Measurements from ENCODE around the gene MEOX2. TPM values are rescaled to one million over a fixed set of nuclear protein-coding genes. Genes with fewer than 3 reads are reported as not detected.

Gene MEOX2
- polyA plus RNA-seq, 1 donor (not counting 4 experiments of a cell fraction or from before 2014, with no cell fraction given), result not detected

DNA sequence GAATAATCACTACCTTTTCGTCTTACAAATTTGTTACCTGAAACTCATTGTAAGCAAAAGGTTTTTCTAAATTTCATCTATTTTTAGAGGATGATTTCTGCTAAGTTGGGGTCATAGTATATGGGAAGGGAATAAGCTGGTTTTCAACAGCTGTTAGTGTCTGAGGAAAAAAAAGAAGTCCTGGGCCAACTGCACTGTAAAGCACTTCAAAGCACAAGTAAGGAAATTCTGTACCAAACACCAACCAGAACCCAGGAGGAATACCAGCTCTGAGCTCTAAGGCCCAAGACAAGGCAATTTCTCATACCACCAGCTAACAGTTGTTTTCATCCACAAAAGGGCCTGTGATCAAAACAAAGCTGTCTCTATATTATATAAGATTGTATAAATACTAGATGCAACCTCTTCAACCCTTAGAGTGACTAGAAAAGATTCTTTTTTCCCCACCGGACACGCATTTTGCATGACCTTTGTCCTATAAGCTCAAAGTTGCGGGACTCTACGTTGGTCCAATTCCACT is 6.1 kb upstream of the MEOX2 start:
- Histone ChIP-seq H4K20me1 (ENCODE audit: control insufficient read depth, extremely low read depth, insufficient read depth, low read length) (no peaks in the 10 kb centered on the region), H3K27ac (ENCODE audit: control insufficient read depth, insufficient read depth, low read length) (no peak overlapping the region), H3K9ac (ENCODE audit: control insufficient read depth, extremely low read depth, insufficient read depth, low read length) (no peak overlapping the region), H3K79me2 (ENCODE audit: control insufficient read depth, insufficient read depth, low read length) (no peaks in the 10 kb centered on the region), H3K27me3 (ENCODE audit: control insufficient read depth, extremely low read depth, insufficient read depth, low read length) (peaks cover 16% of the 10 kb centered on the region), H3K4me3 (ENCODE audit: control insufficient read depth in 2 of 3, extremely low read depth in 1 of 3, insufficient read depth in 2 of 3, low read depth in 1 of 3, low read length in 3 of 3) (no peak overlapping the region), H3K36me3 (ENCODE audit: control insufficient read depth in 2 of 2, extremely low read depth in 1 of 2, insufficient read depth in 2 of 2, low read length in 2 of 2) (no peaks in the 10 kb centered on the region), H3K9me3 (ENCODE audit: control insufficient read depth, low read depth, low read length) (no peaks in the 10 kb centered on the region), H3K4me1 (ENCODE audit: control insufficient read depth, extremely low read depth, insufficient read depth, low read length) (no peaks in the 10 kb centered on the region), H2AFZ (ENCODE audit: control insufficient read depth, low read length) (no peak overlapping the region), H3K9me1 (ENCODE audit: control insufficient read depth, extremely low read depth, insufficient read depth, low read length) (no peaks in the 10 kb centered on the region), H3K4me2 (ENCODE audit: control insufficient read depth, extremely low read depth, insufficient read depth, low read depth, low read length) (no peak overlapping the region)
- DNase-seq (ENCODE audit: low read depth, low spot score) (no peak), FAIRE-seq (no peak)
- no peak for TF ChIP-seq EZH2 (IDR thresholded peaks at IDR 0.05; ENCODE audit: low read length)
- no peak for TF ChIP-seq CTCF (optimal IDR thresholded peaks at IDR 0.05 in 1 of 3, IDR thresholded peaks at IDR 0.05 in 1 of 3, conservative IDR thresholded peaks at IDR 0.05 in 1 of 3; ENCODE audit: extremely low read depth in 1 of 3, insufficient read depth in 2 of 3, low read length in 3 of 3)
- dilution Hi-C loops (cut with MboI; ENCODE audit: extremely low pct_ligation_motif_present, low sequenced_read_pairs), result no loop called here

- Histone ChIP-seq H3K27me3 (ENCODE audit: control insufficient read depth, extremely low read depth, insufficient read depth, low read length) (peaks cover 44% of the 10 kb centered on the region), H3K4me1 (ENCODE audit: control insufficient read depth, extremely low read depth, insufficient read depth, low read length) (no peaks in the 10 kb centered on the region), H3K36me3 (ENCODE audit: control insufficient read depth in 2 of 2, extremely low read depth in 1 of 2, insufficient read depth in 2 of 2, low read length in 2 of 2) (no peaks in the 10 kb centered on the region), H3K4me2 (ENCODE audit: control insufficient read depth, extremely low read depth, insufficient read depth, low read depth, low read length) (no peak overlapping the region), H2AFZ (ENCODE audit: control insufficient read depth, low read length) (no peak overlapping the region), H3K27ac (ENCODE audit: control insufficient read depth, insufficient read depth, low read length) (no peak overlapping the region), H3K9me3 (ENCODE audit: control insufficient read depth, low read depth, low read length) (no peaks in the 10 kb centered on the region), H3K4me3 (ENCODE audit: control insufficient read depth in 2 of 3, extremely low read depth in 1 of 3, insufficient read depth in 2 of 3, low read depth in 1 of 3, low read length in 3 of 3) (no peak overlapping the region), H3K9me1 (ENCODE audit: control insufficient read depth, extremely low read depth, insufficient read depth, low read length) (no peaks in the 10 kb centered on the region), H3K9ac (ENCODE audit: control insufficient read depth, extremely low read depth, insufficient read depth, low read length) (no peak overlapping the region), H4K20me1 (ENCODE audit: control insufficient read depth, extremely low read depth, insufficient read depth, low read length) (no peaks in the 10 kb centered on the region), H3K79me2 (ENCODE audit: control insufficient read depth, insufficient read depth, low read length) (no peaks in the 10 kb centered on the region)
- FAIRE-seq, result no peak
- no peak for DNase-seq (ENCODE audit: low read depth, low spot score)
- dilution Hi-C loops (cut with MboI; ENCODE audit: extremely low pct_ligation_motif_present, low sequenced_read_pairs), result no loop called here
- no peak for TF ChIP-seq CTCF (optimal IDR thresholded peaks at IDR 0.05 in 1 of 3, IDR thresholded peaks at IDR 0.05 in 1 of 3, conservative IDR thresholded peaks at IDR 0.05 in 1 of 3; ENCODE audit: extremely low read depth in 1 of 3, insufficient read depth in 2 of 3, low read length in 3 of 3)
- TF ChIP-seq EZH2 (IDR thresholded peaks at IDR 0.05; ENCODE audit: low read length), result no peak
These were observed 2.4 kb upstream of the MEOX2 start for GRCh38 chr7:15688911-15689310.
